Uterus (tissue), 4 donors: ENCODE data around the gene NLGN3. TPM values are rescaled to one million over a fixed set of nuclear protein-coding genes. Genes with fewer than 3 reads are reported as not detected.

Experiments
- DNase-seq, 2 donors: peaks; one replicate each; pipeline ENCODE4 v3.0.0-alpha.2; 2019 to 2020
- H3K27ac ChIP-seq, 2 donors: fragments of 200-600 bp; sonication (generic); 1 replicate in 1 of 2; 2 replicates in 1 of 2; pipeline ENCODE4 v1.5.1; 2016 to 2018
- H3K27me3 ChIP-seq, 2 donors: fragments of 200-600 bp; sonication (generic); one replicate each; pipeline ENCODE4 v1.5.1; 2018 to 2019; ENCODE audit warnings: control low read depth in 1 of 2
- H3K36me3 ChIP-seq, 2 donors: fragments of 200-600 bp; sonication (generic); one replicate each; pipeline ENCODE4 v1.5.1; 2019; ENCODE audit warnings: control low read depth in 1 of 2
- H3K4me1 ChIP-seq, 2 donors: fragments of 200-600 bp; sonication (generic); one replicate each; pipeline ENCODE4 v1.5.1; 2018 to 2019; ENCODE audit warnings: control low read depth in 1 of 2
- H3K4me3 ChIP-seq, 2 donors: fragments of 200-600 bp; sonication (generic); 1 replicate in 1 of 2; 2 replicates in 1 of 2; pipeline ENCODE4 v1.5.1; 2018 to 2019; ENCODE audit warnings: mild to moderate bottlenecking in 1 of 2
- H3K9me3 ChIP-seq, 2 donors: fragments of 200-600 bp; sonication (generic); one replicate each; pipeline ENCODE4 v1.5.1; 2019; ENCODE audit warnings: control low read depth in 1 of 2
- POLR2A ChIP-seq, 2 donors: fragments of 450-650 bp; IDR thresholded peaks; one replicate each; pipeline ENCODE4 v1.6.1; 2016; ENCODE audit warnings: antibody characterized with exemption in 2 of 2, mild to moderate bottlenecking in 1 of 2, moderate library complexity in 1 of 2
- intact Hi-C: fragments of 100-400 bp; cut with DNase I; formaldehyde crosslinking; loops from one replicate; pipeline ENCODE4 v1.15.1; 2023; ENCODE audit warnings: low total_unique reads
- total RNA-seq, 4 donors: library from RNA; depleted of rRNA in 3 of 4; stranded (reverse); fragments of >200 nt in 3 of 4; gene quantifications; one replicate each; pipeline versions ENCODE4 v1.1.0 to v1.2.4, GENCODE V29; 2014 to 2023
- TF ChIP-seq, protein P1 (sequence below), 4 experiments: fragments of 200-600 bp in 2 of 4; fragments of 450-650 bp in 2 of 4; sonication (generic) in 2 of 4; IDR thresholded peaks; one replicate each; pipeline ENCODE4 v1.5.1; 2016 to 2019; ENCODE audit warnings: antibody characterized with exemption in 4 of 4, mild to moderate bottlenecking in 2 of 4, moderate library complexity in 1 of 4
- donor health status: DM: yes; HTN: yes; CAD: no.

NLGN3 gene
- total RNA-seq, 4 donors from 2014 or later, result 1.7 to 14.4 (median 5.1) TPM; not detected in 1

DNA sequence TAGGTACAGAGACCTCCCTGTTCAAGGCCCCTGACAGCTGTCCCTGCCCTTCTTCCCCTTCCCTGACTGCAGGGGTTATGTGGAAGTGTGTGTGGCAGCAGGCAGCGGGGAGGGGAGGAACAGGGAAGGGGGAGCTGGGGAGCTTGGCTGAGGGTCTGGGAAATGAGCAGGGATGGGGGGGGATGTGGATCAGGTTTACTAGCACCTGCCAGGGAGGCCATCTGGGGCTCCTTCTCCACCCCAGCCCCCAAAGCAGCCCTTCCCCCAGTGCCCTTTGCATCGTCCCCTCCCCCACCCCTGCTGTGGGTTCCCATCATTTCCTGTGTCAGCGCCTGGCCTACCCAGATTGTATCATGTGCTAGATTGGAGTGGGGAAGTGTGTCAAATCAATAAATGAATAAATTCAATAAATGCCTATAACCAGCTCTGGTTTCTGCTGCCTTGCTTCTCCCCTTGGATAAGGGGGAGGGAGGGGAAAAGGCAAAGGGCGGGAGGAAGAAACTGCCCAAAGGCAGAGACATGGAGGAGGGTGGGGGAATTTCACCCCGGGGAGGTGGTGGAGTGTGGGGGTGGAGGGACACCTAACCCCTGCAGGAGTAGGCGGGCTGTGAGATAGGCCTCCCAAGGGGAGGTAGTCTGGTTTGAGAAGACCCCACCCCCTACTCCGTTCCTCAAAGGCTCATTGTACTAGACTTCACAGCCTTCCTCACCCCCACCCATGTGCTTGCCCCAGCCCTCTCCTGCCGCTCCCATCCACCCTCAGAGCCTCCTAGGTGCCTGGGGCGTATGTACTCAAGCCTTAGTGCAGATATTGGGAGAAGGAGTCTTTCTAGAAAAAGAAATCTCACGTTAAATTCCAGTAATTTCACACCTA, 41.3 kb upstream of the NLGN3 start:
- H3K27me3 ChIP-seq, result no peaks in the 10 kb centered on the region
- intact Hi-C loops, result no loop called here
- no peak overlapping the region for H3K4me3 ChIP-seq
- H3K36me3 ChIP-seq, result no peaks in the 10 kb centered on the region
- peak overlapping the region; percentile 27 for H3K27ac ChIP-seq
- H3K9me3 ChIP-seq, result no peaks in the 10 kb centered on the region
- DNase-seq, result no peak
- H3K4me1 ChIP-seq, result no peaks in the 10 kb centered on the region
- no peak for TF ChIP-seq POLR2A (IDR thresholded peaks at IDR 0.05)
- TF ChIP-seq, protein P1, sequence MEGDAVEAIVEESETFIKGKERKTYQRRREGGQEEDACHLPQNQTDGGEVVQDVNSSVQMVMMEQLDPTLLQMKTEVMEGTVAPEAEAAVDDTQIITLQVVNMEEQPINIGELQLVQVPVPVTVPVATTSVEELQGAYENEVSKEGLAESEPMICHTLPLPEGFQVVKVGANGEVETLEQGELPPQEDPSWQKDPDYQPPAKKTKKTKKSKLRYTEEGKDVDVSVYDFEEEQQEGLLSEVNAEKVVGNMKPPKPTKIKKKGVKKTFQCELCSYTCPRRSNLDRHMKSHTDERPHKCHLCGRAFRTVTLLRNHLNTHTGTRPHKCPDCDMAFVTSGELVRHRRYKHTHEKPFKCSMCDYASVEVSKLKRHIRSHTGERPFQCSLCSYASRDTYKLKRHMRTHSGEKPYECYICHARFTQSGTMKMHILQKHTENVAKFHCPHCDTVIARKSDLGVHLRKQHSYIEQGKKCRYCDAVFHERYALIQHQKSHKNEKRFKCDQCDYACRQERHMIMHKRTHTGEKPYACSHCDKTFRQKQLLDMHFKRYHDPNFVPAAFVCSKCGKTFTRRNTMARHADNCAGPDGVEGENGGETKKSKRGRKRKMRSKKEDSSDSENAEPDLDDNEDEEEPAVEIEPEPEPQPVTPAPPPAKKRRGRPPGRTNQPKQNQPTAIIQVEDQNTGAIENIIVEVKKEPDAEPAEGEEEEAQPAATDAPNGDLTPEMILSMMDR (IDR thresholded peaks at IDR 0.05), result no peak

DNA sequence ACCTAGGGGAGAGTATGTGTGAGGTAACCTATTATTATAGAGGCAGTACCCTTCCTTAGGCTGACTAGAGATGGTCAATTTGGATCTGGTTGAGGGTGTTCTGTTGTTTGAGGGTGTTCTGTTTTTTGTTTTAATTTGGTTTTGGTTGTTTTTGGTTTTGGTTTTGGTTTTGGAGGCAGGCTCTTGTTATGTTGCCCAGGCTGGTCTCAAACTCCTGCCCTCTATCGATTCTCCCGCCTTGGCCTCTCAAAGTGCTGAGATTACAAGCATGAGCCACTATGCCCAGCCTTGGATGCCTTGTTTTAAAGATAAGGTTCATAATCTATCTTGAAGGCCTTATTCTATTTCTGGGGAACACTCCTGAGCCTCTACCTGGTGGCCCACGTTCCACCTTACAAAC, 39.0 kb upstream of the NLGN3 start:
- DNase-seq, result no peak
- no peaks in the 10 kb centered on the region for H3K4me1 ChIP-seq
- no peak overlapping the region for H3K4me3 ChIP-seq
- no peaks in the 10 kb centered on the region for H3K27me3 ChIP-seq
- TF ChIP-seq POLR2A (IDR thresholded peaks at IDR 0.05), result no peak
- TF ChIP-seq, protein P1 (IDR thresholded peaks at IDR 0.05), result no peak
- no peaks in the 10 kb centered on the region for H3K9me3 ChIP-seq
- H3K27ac ChIP-seq, result no peak overlapping the region
- intact Hi-C loops, result loop anchor here (2.0 kb wide), 1 partner anchor 39 kb away; no protein-coding TSS in a partner anchor
- no peaks in the 10 kb centered on the region for H3K36me3 ChIP-seq

- H3K4me3 ChIP-seq, result no peak within 1 kb of the TSS
Measured at GRCh38 chrX:71106427-71106826, 38.2 kb upstream of the NLGN3 start, which contains the start of gene CXorf65. Gene CXorf65 (minus strand): TSS chrX:71106740. CDS start chrX:71106556, 184 bp downstream.

DNA sequence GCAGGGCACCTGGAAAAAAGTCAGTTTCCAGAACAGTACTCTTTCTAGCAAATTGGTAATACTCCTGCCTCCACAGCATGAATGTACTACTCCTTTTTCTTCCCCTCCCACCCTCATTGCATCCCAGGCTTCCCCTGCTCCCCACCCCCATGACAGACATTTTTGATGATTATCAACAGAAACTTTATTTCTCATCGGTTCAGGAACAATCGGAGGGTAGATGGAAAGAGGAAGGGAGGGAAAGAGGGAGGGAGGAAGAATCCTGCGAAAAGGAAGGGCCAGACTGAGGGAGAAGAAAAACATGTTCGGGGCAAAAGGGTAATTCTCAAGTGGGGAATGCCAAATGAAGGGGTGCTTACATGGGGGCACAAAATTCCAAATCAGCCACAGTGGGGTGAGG, 37.4 kb upstream of the NLGN3 start:
- Histone ChIP-seq H3K4me3 (no peak overlapping the region), H3K4me1 (no peaks in the 10 kb centered on the region), H3K27ac (no peak overlapping the region), H3K27me3 (no peaks in the 10 kb centered on the region), H3K36me3 (no peaks in the 10 kb centered on the region), H3K9me3 (no peaks in the 10 kb centered on the region)
- TF ChIP-seq, protein P1 (IDR thresholded peaks at IDR 0.05), result no peak
- no peak for TF ChIP-seq POLR2A (IDR thresholded peaks at IDR 0.05)
- intact Hi-C loops, result loop anchor here (2.0 kb wide), 1 partner anchor 40 kb away; no protein-coding TSS in a partner anchor
- no peak for DNase-seq

More at GRCh38 chrX:71106427-71106826, 38.2 kb upstream of the NLGN3 start, which contains the start of gene CXorf65:
- no peaks in the 10 kb centered on the region for H3K27me3 ChIP-seq
- H3K9me3 ChIP-seq, result no peaks in the 10 kb centered on the region
- intact Hi-C loops, result loop anchor here (2.0 kb wide), 1 partner anchor 40 kb away; no protein-coding TSS in a partner anchor
- no peak for DNase-seq
- no peak within 1 kb of the TSS for H3K27ac ChIP-seq
- no peaks in the 10 kb centered on the region for H3K36me3 ChIP-seq
- TF ChIP-seq, protein P1 (IDR thresholded peaks at IDR 0.05), result no peak
- no peak for TF ChIP-seq POLR2A (IDR thresholded peaks at IDR 0.05)
- no peaks in the 10 kb centered on the region for H3K4me1 ChIP-seq

GRCh38 chrX:71107762-71108360, 36.8 kb upstream of the NLGN3 start:
- Histone ChIP-seq H3K27me3 (no peaks in the 10 kb centered on the region), H3K9me3 (no peaks in the 10 kb centered on the region), H3K36me3 (no peaks in the 10 kb centered on the region), H3K4me1 (no peaks in the 10 kb centered on the region), H3K27ac (no peak overlapping the region), H3K4me3 (no peak overlapping the region)
- intact Hi-C loops, result loop anchor here (2.0 kb wide), 1 partner anchor 41 kb away; no protein-coding TSS in a partner anchor
- DNase-seq, result no peak
- no peak for TF ChIP-seq POLR2A (IDR thresholded peaks at IDR 0.05)
- TF ChIP-seq, protein P1 (IDR thresholded peaks at IDR 0.05), result no peak
